H1 (cell line): ENCODE results near the gene CDH20. TPM values are rescaled to one million over a fixed set of nuclear protein-coding genes. Genes with fewer than 3 reads are reported as not detected.

Source experiments
- CTCF ChIA-PET: fragments of 300-600 bp; sonication (Branson Sonifier 250); formaldehyde crosslinking; loops from one replicate; lab custom pipeline; 2021; ENCODE audit not compliant: partially characterized antibody; lab: Charles Lee
- POLR2A ChIA-PET: fragments of 300-600 bp; sonication (Branson Sonifier 250); formaldehyde crosslinking; loops from one replicate; lab custom pipeline; 2021; ENCODE audit warnings: inconsistent platforms; ENCODE audit not compliant: partially characterized antibody; lab: Charles Lee
- DNase-seq, 2 experiments: peaks; one replicate each; pipeline versions ENCODE4 v3.0.0 to v3.0.0-alpha.2; 2010 to 2022; ENCODE audit warnings: low spot score in 2 of 2, low read depth in 1 of 2, mixed read lengths in 1 of 2
- FAIRE-seq: peaks from 2 replicates; lab custom pipeline; 2011; peaks lifted over from hg19 to GRCh38; lab: Jason Lieb, UNC
- H2AFZ ChIP-seq: 2 replicates; pipeline ENCODE4 v1.8.1; 2012; ENCODE audit warnings: low read length, inconsistent platforms
- H2AK5ac ChIP-seq: 2 replicates; pipeline ENCODE4 v1.6.1; 2013; ENCODE audit warnings: low read depth, low read length
- H2BK120ac ChIP-seq: replicated peaks from 2 replicates; pipeline ENCODE3; 2013; ENCODE audit warnings: low read depth, low read length, inconsistent platforms
- H2BK12ac ChIP-seq: 2 replicates; pipeline ENCODE4 v1.6.1; 2013; ENCODE audit warnings: low read depth, low read length
- H2BK15ac ChIP-seq: 2 replicates; pipeline ENCODE4 v1.6.1; 2013; ENCODE audit warnings: low read length
- H2BK20ac ChIP-seq: 2 replicates; pipeline ENCODE4 v1.6.1; 2013; ENCODE audit warnings: low read length
- H2BK5ac ChIP-seq: 2 replicates; pipeline ENCODE4 v1.6.1; 2013; ENCODE audit warnings: low read depth, low read length
- H3K14ac ChIP-seq: 2 replicates; pipeline ENCODE4 v1.6.1; 2013; ENCODE audit warnings: inconsistent platforms; ENCODE audit not compliant: insufficient read length
- H3K18ac ChIP-seq: 2 replicates; pipeline ENCODE4 v1.6.1; 2013; ENCODE audit warnings: low read length; ENCODE audit errors: extremely low read depth
- H3K23ac ChIP-seq: 2 replicates; pipeline ENCODE4 v1.6.1; 2013; ENCODE audit warnings: inconsistent platforms; ENCODE audit not compliant: insufficient read length
- H3K23me2 ChIP-seq: 2 replicates; pipeline ENCODE4 v1.6.1; 2013; ENCODE audit warnings: low read depth, low read length
- H3K27ac ChIP-seq: 2 replicates; pipeline ENCODE4 v1.6.1; 2011; ENCODE audit warnings: low read depth, low read length, inconsistent platforms
- H3K27me3 ChIP-seq, 4 experiments: replicated peaks in 1 of 4; 1 replicate in 1 of 4; 2 replicates in 3 of 4; pipeline versions ENCODE4 v1.6.1 to v1.8.1; 2011 to 2013; ENCODE audit warnings: low read length in 3 of 4, mild to moderate bottlenecking in 3 of 4, inconsistent platforms in 2 of 4, mixed read lengths in 2 of 4, moderate library complexity in 1 of 4; ENCODE audit not compliant: control insufficient read depth in 3 of 4, insufficient read depth in 3 of 4; ENCODE audit errors: extremely low read depth in 1 of 4
- H3K36me3 ChIP-seq, 4 experiments: 2 replicates each; pipeline versions ENCODE4 v1.6.1 to v1.8.1; 2011 to 2013; ENCODE audit warnings: mild to moderate bottlenecking in 4 of 4, low read length in 3 of 4, moderate library complexity in 2 of 4, control low read depth in 1 of 4, inconsistent platforms in 1 of 4; ENCODE audit not compliant: insufficient read depth in 4 of 4, control insufficient read depth in 2 of 4
- H3K4ac ChIP-seq: replicated peaks from 2 replicates; pipeline ENCODE3; 2013; ENCODE audit warnings: low read length, low read depth, mixed read lengths, inconsistent platforms; ENCODE audit not compliant: insufficient read length
- H3K4me1 ChIP-seq, 4 experiments: replicated peaks in 1 of 4; 1 replicate in 1 of 4; 2 replicates in 3 of 4; pipeline versions ENCODE4 v1.6.1 to v1.8.1; 2011 to 2013; ENCODE audit warnings: low read length in 3 of 4, inconsistent platforms in 2 of 4, mixed read lengths in 1 of 4; ENCODE audit not compliant: insufficient read depth in 4 of 4, control insufficient read depth in 3 of 4
- H3K4me2 ChIP-seq, 2 experiments: 2 replicates each; pipeline versions ENCODE4 v1.6.1 to v1.8.1; 2011 to 2013; ENCODE audit warnings: low read depth in 2 of 2, low read length in 2 of 2, control low read depth in 1 of 2, inconsistent platforms in 1 of 2, mild to moderate bottlenecking in 1 of 2; ENCODE audit not compliant: insufficient read depth in 1 of 2
- H3K4me3 ChIP-seq, 4 experiments: fragments of 200-600, 300-600 bp in 1 of 4; sonication (generic), shearing (Covaris generic), sonication (Bioruptor Twin) in 1 of 4; 2 replicates each; pipeline versions ENCODE4 v1.5.1 to v1.8.1; 2011 to 2016; ENCODE audit warnings: low read length in 4 of 4, low read depth in 3 of 4, control low read depth in 2 of 4, inconsistent platforms in 2 of 4, mild to moderate bottlenecking in 2 of 4, mixed read lengths in 1 of 4, moderate library complexity in 1 of 4; ENCODE audit not compliant: insufficient read depth in 2 of 4; ENCODE audit errors: extremely low read depth in 1 of 4
- H3K56ac ChIP-seq: replicated peaks from 2 replicates; pipeline ENCODE3; 2013; ENCODE audit warnings: low read depth, mild to moderate bottlenecking, mixed read lengths, low read length, inconsistent platforms; ENCODE audit not compliant: insufficient read length
- H3K79me1 ChIP-seq: 2 replicates; pipeline ENCODE4 v1.6.1; 2013; ENCODE audit warnings: low read depth, low read length, control low read depth
- H3K79me2 ChIP-seq, 2 experiments: 2 replicates each; pipeline versions ENCODE4 v1.6.1 to v1.8.1; 2012 to 2013; ENCODE audit warnings: low read length in 2 of 2, mild to moderate bottlenecking in 2 of 2, inconsistent platforms in 1 of 2; ENCODE audit not compliant: insufficient read depth in 2 of 2, control insufficient read depth in 1 of 2
- H3K9ac ChIP-seq, 4 experiments: replicated peaks in 1 of 4; 1 replicate in 1 of 4; 2 replicates in 3 of 4; pipeline versions ENCODE4 v1.6.1 to v1.8.1; 2011 to 2013; ENCODE audit warnings: low read depth in 3 of 4, low read length in 3 of 4, control low read depth in 2 of 4, mild to moderate bottlenecking in 2 of 4, moderate library complexity in 2 of 4, inconsistent platforms in 1 of 4; ENCODE audit errors: extremely low read depth in 1 of 4
- H3K9me3 ChIP-seq, 2 experiments: 2 replicates each; pipeline versions ENCODE4 v1.6.1 to v1.8.1; 2012 to 2013; ENCODE audit warnings: mild to moderate bottlenecking in 2 of 2, moderate library complexity in 2 of 2, control low read depth in 1 of 2, inconsistent platforms in 1 of 2, low read depth in 1 of 2, low read length in 1 of 2, mixed read lengths in 1 of 2; ENCODE audit not compliant: insufficient read depth in 2 of 2
- H4K20me1 ChIP-seq, 2 experiments: replicated peaks in 1 of 2; 2 replicates each; pipeline versions ENCODE3 to v1.8.1; 2011 to 2013; ENCODE audit warnings: inconsistent platforms in 2 of 2, low read length in 2 of 2, mild to moderate bottlenecking in 1 of 2; ENCODE audit not compliant: insufficient read depth in 2 of 2, control insufficient read depth in 1 of 2
- H4K5ac ChIP-seq: 2 replicates; pipeline ENCODE4 v1.6.1; 2013; ENCODE audit warnings: low read length, low read depth, mixed read lengths, inconsistent platforms; ENCODE audit not compliant: insufficient read length
- H4K8ac ChIP-seq: 2 replicates; pipeline ENCODE4 v1.8.0; 2013; ENCODE audit warnings: mild to moderate bottlenecking, moderate library complexity, low read length, inconsistent platforms; ENCODE audit not compliant: insufficient read depth; ENCODE audit errors: extremely low read depth
- H4K91ac ChIP-seq: replicated peaks from 2 replicates; pipeline ENCODE3; 2013; ENCODE audit warnings: low read length, mixed read lengths, inconsistent platforms; ENCODE audit not compliant: insufficient read length
- BCL11A ChIP-seq, 2 experiments: IDR thresholded peaks; one replicate each; pipeline ENCODE4 v1.6.1; 2011; ENCODE audit warnings: low read depth in 2 of 2, low read length in 2 of 2, mild to moderate bottlenecking in 2 of 2
- BRCA1 ChIP-seq: IDR thresholded peaks from 2 replicates; pipeline ENCODE4 v1.6.1; 2012; ENCODE audit warnings: low read depth, low read length, improper control_type of control experiment
- CBX5 ChIP-seq: fragments of 300-800, 300-1000 bp; sonication (generic); IDR thresholded peaks from 2 replicates; pipeline ENCODE4 v1.7.1; 2016; ENCODE audit warnings: antibody characterized with exemption, low read length, low read depth
- CEBPB ChIP-seq: IDR thresholded peaks from 2 replicates; pipeline ENCODE4 v1.6.1; 2012; ENCODE audit warnings: low read depth, low read length
- CHD2 ChIP-seq: IDR thresholded peaks from 2 replicates; pipeline ENCODE4 v1.6.1; 2012; ENCODE audit warnings: low read length, improper control_type of control experiment
- EGR1 ChIP-seq: IDR thresholded peaks from 2 replicates; pipeline ENCODE4 v1.6.1; 2011; ENCODE audit warnings: low read depth, low read length, borderline replicate concordance
- FOSL1 ChIP-seq: IDR thresholded peaks from 2 replicates; pipeline ENCODE4 v1.6.1; 2011; ENCODE audit warnings: mild to moderate bottlenecking, low read depth, low read length, moderate library complexity; ENCODE audit not compliant: insufficient read depth
- GABPA ChIP-seq: IDR thresholded peaks from 2 replicates; pipeline ENCODE4 v1.6.1; 2011; ENCODE audit warnings: mild to moderate bottlenecking, low read length, moderate library complexity, borderline replicate concordance; ENCODE audit not compliant: insufficient read depth
- HDAC2 ChIP-seq, 2 experiments: fragments of 300-600 bp in 1 of 2; sonication (generic) in 1 of 2; IDR thresholded peaks; 2 replicates each; pipeline ENCODE4 v1.6.1; 2011 to 2012; ENCODE audit warnings: low read depth in 2 of 2, low read length in 2 of 2, mild to moderate bottlenecking in 2 of 2, moderate library complexity in 2 of 2, borderline replicate concordance in 1 of 2, inconsistent platforms in 1 of 2
- HDAC6 ChIP-seq: IDR thresholded peaks from one replicate; pipeline ENCODE4 v1.7.1; 2012; ENCODE audit warnings: low read depth, mild to moderate bottlenecking, inconsistent platforms, low read length, moderate library complexity
- SP1 ChIP-seq: IDR thresholded peaks from 2 replicates; pipeline ENCODE4 v1.6.1; 2011; ENCODE audit warnings: low read depth, low read length
- SP2 ChIP-seq: IDR thresholded peaks from 2 replicates; pipeline ENCODE4 v1.6.1; 2012; ENCODE audit warnings: mild to moderate bottlenecking, low read length, inconsistent platforms
- TAF1 ChIP-seq: IDR thresholded peaks from 2 replicates; pipeline ENCODE4 v1.6.1; 2011; ENCODE audit warnings: mild to moderate bottlenecking, low read depth, low read length
- TAF7 ChIP-seq: optimal IDR thresholded peaks from 2 replicates; pipeline ENCODE3; 2011; ENCODE audit warnings: low read depth, mild to moderate bottlenecking, inconsistent platforms, low read length, moderate library complexity, borderline replicate concordance
- YY1 ChIP-seq: IDR thresholded peaks from 2 replicates; pipeline ENCODE4 v1.6.1; 2011; ENCODE audit warnings: low read depth, mild to moderate bottlenecking, low read length
- polyA plus RNA-seq, 7 experiments: library from polyadenylated mRNA; depleted of rRNA in 3 of 7; stranded (reverse) in 5 of 7; unstranded in 2 of 7; fragments of >200 nt in 5 of 7; fragments of 200-250 nt in 2 of 7; gene quantifications; 1 replicate in 5 of 7; 2 replicates in 1 of 7; 4 replicates in 1 of 7; pipeline versions ENCODE4 v1.2.1 to v1.2.3, GENCODE V29; 2011 to 2013; ENCODE audit warnings: missing spikeins in 2 of 7, mixed read lengths in 2 of 7
- total RNA-seq: library from RNA; stranded (reverse); fragmentation: NEBNext Ultra II Directional; extraction: Animal tissue kit (Norgen Biotek cat#: 25700); gene quantifications from 2 replicates; pipeline ENCODE4 v1.2.1, GENCODE V29; 2021

CDH20 gene
- total and polyA plus RNA-seq, 2 of the 8 experiments (the other 6 are each of a cell fraction or from before 2014, with no cell fraction given), result 0.07 to 0.12 TPM

- CTCF ChIA-PET, result interaction anchor here (1.3 kb wide), 1 partner anchor 34 kb away, joined by 3 read pairs; no protein-coding TSS in a partner anchor
- TF ChIP-seq TAF1 (no peak), SP2 (no peak), BCL11A (IDR thresholded peaks at IDR 0.05; ENCODE audit: low read depth in 2 of 2, low read length in 2 of 2) (no peak), TAF7 (no peak), CHD2 (no peak), YY1 (no peak), FOSL1 (no peak), GABPA (no peak), SP1 (no peak), EGR1 (no peak), HDAC2 (IDR thresholded peaks at IDR 0.05; ENCODE audit: borderline replicate concordance in 1 of 2, low read depth in 2 of 2, low read length in 2 of 2) (no peak), CEBPB (no peak), BRCA1 (no peak), CBX5 (no peak), HDAC6 (no peak)
Observed at GRCh38 chr18:61352611-61353010, 19.4 kb downstream of the CDH20 start.

More at GRCh38 chr18:61352611-61353010, 19.4 kb downstream of the CDH20 start:
- no peak overlapping the region for H3K14ac ChIP-seq
- H3K79me2 ChIP-seq, result no peaks in the 10 kb centered on the region
- no peak for DNase-seq
- no peaks in the 10 kb centered on the region for H3K27me3 ChIP-seq
- POLR2A ChIA-PET, result no interaction called here
- peaks cover 0 to 3% (median 0%) of the 10 kb centered on the region in 4 experiments; a peak in 1 of 7 replicates for H3K4me1 ChIP-seq
- H2BK120ac ChIP-seq, result no peak overlapping the region
- no peak overlapping the region for H2BK5ac ChIP-seq
- no peak overlapping the region for H3K4ac ChIP-seq
- H3K4me3 ChIP-seq, result no peak overlapping the region
- no peak overlapping the region for H3K23ac ChIP-seq
- H3K4me2 ChIP-seq, result no peak overlapping the region
- no peaks in the 10 kb centered on the region for H3K79me1 ChIP-seq
- no peak overlapping the region for H3K9ac ChIP-seq
- H3K36me3 ChIP-seq, result no peaks in the 10 kb centered on the region
- H4K8ac ChIP-seq, result no peak overlapping the region
- no peak overlapping the region for H2BK15ac ChIP-seq
- no peak overlapping the region for H2BK20ac ChIP-seq
- H2BK12ac ChIP-seq, result no peak overlapping the region
- no peak overlapping the region for H4K91ac ChIP-seq
- no peak overlapping the region for H4K5ac ChIP-seq
- H4K20me1 ChIP-seq, result no peaks in the 10 kb centered on the region
- no peaks in the 10 kb centered on the region for H3K9me3 ChIP-seq
- no peaks in the 10 kb centered on the region for H3K23me2 ChIP-seq
- no peak overlapping the region for H2AFZ ChIP-seq
- H3K56ac ChIP-seq, result no peak overlapping the region
- no peak for FAIRE-seq
- H2AK5ac ChIP-seq, result no peak overlapping the region
- H3K27ac ChIP-seq, result no peak overlapping the region
- H3K18ac ChIP-seq, result no peak overlapping the region
